Neuronal stem cell (in vitro differentiated cells): ENCODE measurements around the gene KAZN.
A peak's percentile ranks its signal among the peaks of the same experiment; 100 is the strongest.

Source experiments
- DNase-seq: peaks from one replicate; pipeline ENCODE4 v3.0.0-alpha.2; 2013; ENCODE audit warnings: low spot score
- H2AFZ ChIP-seq: one replicate; pipeline ENCODE4 v1.6.1; 2013; ENCODE audit warnings: mild to moderate bottlenecking, low read length, inconsistent platforms
- H2AK5ac ChIP-seq: 2 replicates; pipeline ENCODE4 v1.6.1; 2013; ENCODE audit warnings: low read depth, mild to moderate bottlenecking, inconsistent platforms, low read length, moderate library complexity, mixed read lengths
- H2BK120ac ChIP-seq: 2 replicates; pipeline ENCODE4 v1.6.1; 2013; ENCODE audit warnings: low read depth, mild to moderate bottlenecking, inconsistent platforms, low read length, moderate library complexity, mixed read lengths
- H2BK12ac ChIP-seq: one replicate; pipeline ENCODE4 v1.6.1; 2013; ENCODE audit warnings: low read length, inconsistent platforms
- H2BK15ac ChIP-seq: 2 replicates; pipeline ENCODE4 v1.6.1; 2013; ENCODE audit warnings: mild to moderate bottlenecking, low read length, inconsistent platforms, mixed read lengths
- H2BK5ac ChIP-seq: one replicate; pipeline ENCODE4 v1.6.1; 2013; ENCODE audit warnings: inconsistent platforms, mild to moderate bottlenecking, low read length, moderate library complexity
- H3K14ac ChIP-seq: one replicate; pipeline ENCODE4 v1.6.1; 2013; ENCODE audit warnings: low read length, inconsistent platforms
- H3K18ac ChIP-seq: 2 replicates; pipeline ENCODE4 v1.6.1; 2013; ENCODE audit warnings: low read length, inconsistent platforms
- H3K23ac ChIP-seq: 2 replicates; pipeline ENCODE4 v1.6.1; 2013; ENCODE audit warnings: low read depth, mild to moderate bottlenecking, mixed read lengths, low read length, inconsistent platforms; ENCODE audit not compliant: poor library complexity
- H3K27ac ChIP-seq: replicated peaks from 3 replicates; pipeline ENCODE4 v1.5.1; 2013; ENCODE audit warnings: low read length, inconsistent platforms
- H3K27me3 ChIP-seq, 3 experiments: 2 replicates each; pipeline ENCODE4 v1.6.1; 2013; ENCODE audit warnings: low read length in 3 of 3, mild to moderate bottlenecking in 2 of 3, inconsistent platforms in 1 of 3, low read depth in 1 of 3, mixed read lengths in 1 of 3, moderate library complexity in 1 of 3; ENCODE audit not compliant: control insufficient read depth in 3 of 3, insufficient read depth in 3 of 3
- H3K36me3 ChIP-seq, 2 donors: replicated peaks in 1 of 2; 2 replicates each; pipeline ENCODE4 v1.6.1; 2013; ENCODE audit warnings: low read length in 2 of 2; ENCODE audit not compliant: control insufficient read depth in 2 of 2, insufficient read depth in 2 of 2
- H3K4ac ChIP-seq: 2 replicates; pipeline ENCODE4 v1.6.1; 2013; ENCODE audit warnings: inconsistent platforms, mild to moderate bottlenecking, low read length, moderate library complexity
- H3K4me1 ChIP-seq, 2 donors: 1 replicate in 1 of 2; 2 replicates in 1 of 2; pipeline ENCODE4 v1.6.1; 2013; ENCODE audit warnings: low read length in 2 of 2, low read depth in 1 of 2; ENCODE audit not compliant: control insufficient read depth in 2 of 2, insufficient read depth in 1 of 2
- H3K4me2 ChIP-seq: one replicate; pipeline ENCODE4 v1.6.1; 2013; ENCODE audit warnings: mild to moderate bottlenecking, low read length, inconsistent platforms; ENCODE audit not compliant: insufficient read depth, poor library complexity, severe bottlenecking
- H3K4me3 ChIP-seq, 2 donors: 2 replicates each; pipeline ENCODE4 v1.5.1; 2013; ENCODE audit warnings: low read length in 2 of 2, mild to moderate bottlenecking in 2 of 2, inconsistent platforms in 1 of 2, moderate library complexity in 1 of 2
- H3K79me1 ChIP-seq: one replicate; pipeline ENCODE4 v1.6.1; 2013; ENCODE audit warnings: low read depth, mild to moderate bottlenecking, inconsistent platforms, low read length, moderate library complexity
- H3K9ac ChIP-seq: one replicate; pipeline ENCODE4 v1.6.1; 2013; ENCODE audit warnings: mild to moderate bottlenecking, low read depth, low read length, inconsistent platforms; ENCODE audit not compliant: poor library complexity
- H3K9me3 ChIP-seq, 2 donors: replicated peaks in 1 of 2; 2 replicates each; pipeline versions ENCODE3 to v1.6.1; 2013; ENCODE audit warnings: low read length in 2 of 2, mild to moderate bottlenecking in 2 of 2, inconsistent platforms in 1 of 2, low read depth in 1 of 2, mixed read lengths in 1 of 2, moderate library complexity in 1 of 2; ENCODE audit not compliant: control insufficient read depth in 2 of 2, insufficient read depth in 1 of 2
- H4K8ac ChIP-seq: one replicate; pipeline ENCODE4 v1.6.1; 2013; ENCODE audit warnings: low read depth, mild to moderate bottlenecking, inconsistent platforms, low read length, moderate library complexity
- H4K91ac ChIP-seq: one replicate; pipeline ENCODE4 v1.6.1; 2013; ENCODE audit warnings: low read length, low read depth, mild to moderate bottlenecking, inconsistent platforms; ENCODE audit not compliant: poor library complexity
- WGBS, 2 donors: extraction: QIAGEN DNeasy Blood & Tissue Kit; methylation state at CpG; one replicate each; pipeline ENCODE4 v1.1.7; 2013; ENCODE audit warnings: missing lambda C conversion rate in 2 of 2, mixed read lengths in 1 of 2; ENCODE audit not compliant: insufficient read length in 2 of 2, insufficient replicate concordance in 1 of 2; ENCODE audit errors: extremely low coverage in 2 of 2; 5-methylcytosine and 5-hydroxymethylcytosine counted together

The KAZN gene

DNA sequence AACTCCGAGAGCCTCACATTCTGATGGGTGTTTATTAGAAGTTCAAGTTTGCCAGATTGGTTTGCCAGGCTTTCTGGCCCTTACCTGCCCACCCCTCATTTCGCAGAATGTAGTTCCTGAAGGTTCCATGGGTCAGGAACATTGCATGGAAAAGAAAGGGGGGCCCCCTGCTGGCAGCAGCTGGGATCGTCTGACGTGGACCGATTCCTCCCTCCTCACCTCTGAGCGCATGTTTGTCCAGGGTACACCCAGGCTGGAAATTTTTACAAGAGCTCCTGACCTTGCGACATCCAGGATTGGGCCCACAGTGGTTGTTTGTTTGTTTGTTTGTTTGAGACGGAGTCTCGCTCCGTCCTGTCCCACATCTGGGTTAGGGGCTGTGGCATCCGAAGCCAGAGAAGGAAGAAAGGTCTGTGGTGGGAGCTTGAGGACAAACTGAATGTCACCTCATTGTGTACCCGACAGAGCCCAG, 429.1 kb downstream of the KAZN start:
- Histone ChIP-seq H4K8ac (no peak overlapping the region), H4K91ac (no peak overlapping the region), H2BK12ac (no peak overlapping the region), H3K36me3 (no peaks in the 10 kb centered on the region), H3K4me3 (no peak overlapping the region), H3K4ac (no peak overlapping the region), H3K9me3 (peaks cover 0 to 2% of the 10 kb centered on the region in 2 donors), H2BK5ac (no peak overlapping the region), H3K23ac (no peak overlapping the region), H3K18ac (no peak overlapping the region), H3K27ac (no peak overlapping the region), H2AFZ (no peak overlapping the region), H3K9ac (no peak overlapping the region), H3K4me1 (peaks cover 12 to 14% of the 10 kb centered on the region in 2 donors), H2BK15ac (no peak overlapping the region), H3K14ac (no peak overlapping the region), H3K4me2 (no peak overlapping the region), H3K27me3 (no peaks in the 10 kb centered on the region), H2BK120ac (no peak overlapping the region), H2AK5ac (peak overlapping the region; percentile 16), H3K79me1 (no peaks in the 10 kb centered on the region)
- no CpG with 5 or more reads among the region's 12 CpGs for WGBS, 2 donors
- DNase-seq = peak; percentile 63

DNA sequence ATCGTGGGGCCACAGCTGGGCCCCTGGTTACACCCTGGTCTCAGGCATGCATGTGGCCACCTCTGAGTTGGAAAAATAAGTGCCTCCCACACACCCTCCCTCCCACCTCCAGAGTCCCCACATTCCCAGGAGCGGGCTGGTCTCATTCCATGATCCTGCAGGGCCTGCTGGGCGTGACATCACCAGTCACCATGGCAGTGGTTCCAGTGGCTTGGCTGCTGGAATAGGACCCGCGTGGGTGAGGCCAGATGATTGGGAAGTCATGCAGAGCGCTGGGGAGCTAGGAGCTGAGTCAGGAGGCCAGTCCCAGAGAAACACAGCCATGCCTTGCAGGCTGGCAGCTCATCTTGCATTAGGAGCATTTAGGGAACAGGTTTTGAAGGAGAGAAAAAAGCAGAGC, 429.6 kb downstream of the KAZN start:
- Histone ChIP-seq H3K9ac (no peak overlapping the region), H3K27ac (no peak overlapping the region), H4K8ac (no peak overlapping the region), H3K18ac (peak overlapping the region; percentile 16), H3K9me3 (peaks cover 0 to 2% of the 10 kb centered on the region in 2 donors), H2BK12ac (no peak overlapping the region), H3K79me1 (no peaks in the 10 kb centered on the region), H3K23ac (no peak overlapping the region), H3K36me3 (no peaks in the 10 kb centered on the region), H2BK15ac (peak overlapping the region; percentile 7), H2AFZ (no peak overlapping the region), H4K91ac (no peak overlapping the region), H2BK5ac (no peak overlapping the region), H3K4ac (no peak overlapping the region), H3K4me1 (peaks cover 12 to 13% of the 10 kb centered on the region in 2 donors), H2AK5ac (peak overlapping the region; percentile 16), H3K27me3 (no peaks in the 10 kb centered on the region), H3K14ac (no peak overlapping the region), H2BK120ac (no peak overlapping the region), H3K4me2 (no peak overlapping the region), H3K4me3 (no peak overlapping the region)
- no CpG with 5 or more reads among the region's 6 CpGs for WGBS, 2 donors
- DNase-seq = peak; percentile 39

DNA sequence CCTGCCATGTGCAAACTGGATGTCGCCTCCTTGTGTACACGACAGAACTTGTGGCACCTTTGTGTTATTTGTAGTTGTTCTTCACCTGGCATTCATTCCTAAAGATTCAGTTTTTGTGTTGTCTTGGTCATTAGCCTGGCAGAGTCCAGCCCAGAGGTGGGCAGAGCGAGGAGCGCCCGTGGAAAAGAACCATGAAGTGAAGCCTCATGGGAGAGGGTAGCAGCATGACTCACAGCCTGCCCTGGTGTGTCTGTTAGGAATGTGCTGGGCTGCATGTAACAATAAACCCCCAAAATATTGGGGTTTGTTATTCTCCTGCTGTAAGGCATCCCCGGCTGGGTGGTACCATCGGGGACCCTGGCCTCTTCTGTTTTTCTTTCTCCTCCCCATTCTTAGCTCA, 430.1 kb downstream of the KAZN start:
- Histone ChIP-seq H2BK5ac (no peak overlapping the region), H3K36me3 (no peaks in the 10 kb centered on the region), H2AK5ac (no peak overlapping the region), H3K9me3 (peaks cover 0 to 2% of the 10 kb centered on the region in 2 donors), H2AFZ (no peak overlapping the region), H3K4me1 (peaks cover 9 to 18% of the 10 kb centered on the region in 2 donors), H3K14ac (no peak overlapping the region), H3K27ac (no peak overlapping the region), H2BK120ac (no peak overlapping the region), H3K9ac (no peak overlapping the region), H3K27me3 (no peaks in the 10 kb centered on the region), H2BK15ac (no peak overlapping the region), H3K4ac (no peak overlapping the region), H3K79me1 (no peaks in the 10 kb centered on the region), H3K4me2 (no peak overlapping the region), H3K4me3 (no peak overlapping the region), H4K91ac (no peak overlapping the region), H3K18ac (no peak overlapping the region), H2BK12ac (no peak overlapping the region), H4K8ac (no peak overlapping the region), H3K23ac (no peak overlapping the region)
- DNase-seq = no peak
- WGBS, 2 donors = no CpG with 5 or more reads among the region's 7 CpGs

DNA sequence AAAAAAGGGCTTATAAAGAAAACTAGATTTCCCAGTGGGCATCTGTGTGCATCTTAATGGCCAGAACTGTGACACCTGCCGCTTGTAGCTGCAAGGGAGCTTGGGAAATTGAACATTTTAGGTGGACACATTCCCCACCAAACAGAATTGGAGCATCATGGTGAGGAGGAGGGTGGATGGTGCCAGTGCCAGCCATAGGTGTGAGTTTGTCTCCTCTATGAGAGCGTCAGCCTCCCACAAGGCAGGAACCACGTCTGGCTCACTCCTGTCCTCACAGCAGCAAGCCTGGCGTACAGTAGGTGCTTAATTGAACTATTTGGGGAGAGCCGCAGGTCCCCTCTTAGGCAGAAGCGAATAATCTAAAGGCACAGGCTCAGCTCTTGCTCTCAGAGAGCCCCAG, 430.6 kb downstream of the KAZN start:
- Histone ChIP-seq H3K9me3 (peaks cover 0 to 2% of the 10 kb centered on the region in 2 donors), H3K4me3 (no peak overlapping the region), H2BK15ac (no peak overlapping the region), H3K4me1 (peaks cover 9 to 18% of the 10 kb centered on the region in 2 donors), H3K18ac (no peak overlapping the region), H2BK120ac (no peak overlapping the region), H3K14ac (no peak overlapping the region), H4K91ac (no peak overlapping the region), H3K4me2 (no peak overlapping the region), H3K79me1 (no peaks in the 10 kb centered on the region), H2BK12ac (no peak overlapping the region), H2AFZ (no peak overlapping the region), H4K8ac (no peak overlapping the region), H3K23ac (no peak overlapping the region), H3K27ac (no peak overlapping the region), H2AK5ac (no peak overlapping the region), H3K36me3 (no peaks in the 10 kb centered on the region), H2BK5ac (no peak overlapping the region), H3K4ac (no peak overlapping the region), H3K27me3 (no peaks in the 10 kb centered on the region), H3K9ac (no peak overlapping the region)
- no CpG with 5 or more reads among the region's 6 CpGs for WGBS, 2 donors
- no peak for DNase-seq
